Right hindlimb (tissue), 1 donor: ENCODE measurements around the gene CFAP20DC.
"Not testable (repeated sequence)": the region's sequence is repeated elsewhere in the genome, so short reads cannot be mapped to it uniquely, and the experiment has no call there.

Experiments
- DNase-seq: peaks from one replicate; pipeline ENCODE4 v3.0.0-alpha.2; 2018

The CFAP20DC gene

GRCh38 chr3:59049671-59050331 lies at the start of gene CFAP20DC:
Gene CFAP20DC (minus strand): TSS chr3:59050025. CDS start chr3:59049631, 394 bp downstream.
- DNase-seq = peak; percentile 96

- not testable (repeated sequence) for DNase-seq
Measured at GRCh38 chr3:59098516-59098915, 48.7 kb upstream of the CFAP20DC start.

- DNase-seq = no peak
Measured at GRCh38 chr3:59094446-59094845, 44.6 kb upstream of the CFAP20DC start.

- no peak for DNase-seq
Measured at GRCh38 chr3:59093521-59093920, 43.7 kb upstream of the CFAP20DC start.

GRCh38 chr3:59088761-59089160 lies 38.9 kb upstream of the CFAP20DC start:
- DNase-seq = no peak

- DNase-seq = no peak
Measured at GRCh38 chr3:59085976-59086375, 36.2 kb upstream of the CFAP20DC start.

GRCh38 chr3:59084583-59084982 lies 34.8 kb upstream of the CFAP20DC start:
- peak; percentile 23 for DNase-seq

- no peak for DNase-seq
Measured at GRCh38 chr3:59082106-59082505, 32.3 kb upstream of the CFAP20DC start.

- DNase-seq = no peak
Measured at GRCh38 chr3:59081071-59081470, 31.2 kb upstream of the CFAP20DC start.

GRCh38 chr3:59079962-59080361 lies 30.1 kb upstream of the CFAP20DC start:
- no peak for DNase-seq

- DNase-seq = no peak
Measured at GRCh38 chr3:59074764-59075163, 24.9 kb upstream of the CFAP20DC start.

GRCh38 chr3:59072681-59073080 lies 22.9 kb upstream of the CFAP20DC start:
- DNase-seq = peak; percentile 27

GRCh38 chr3:59069838-59070237 lies 20.0 kb upstream of the CFAP20DC start:
- DNase-seq = no peak

GRCh38 chr3:59065240-59065639 lies 15.4 kb upstream of the CFAP20DC start:
- DNase-seq = peak; percentile 26

- DNase-seq = peak; percentile 20
Measured at GRCh38 chr3:59064728-59065127, 14.9 kb upstream of the CFAP20DC start.

GRCh38 chr3:59064276-59064675 lies 14.5 kb upstream of the CFAP20DC start:
- DNase-seq = no peak

GRCh38 chr3:59056706-59057105 lies 6.9 kb upstream of the CFAP20DC start:
- DNase-seq = no peak

- no peak for DNase-seq
Measured at GRCh38 chr3:59052803-59053411, 3.1 kb upstream of the CFAP20DC start.

- not testable (repeated sequence) for DNase-seq
Measured at GRCh38 chr3:59050811-59051414, 1.1 kb upstream of the CFAP20DC start.

GRCh38 chr3:59046839-59047238 lies 3.0 kb downstream of the CFAP20DC start:
- DNase-seq = no peak

- no peak for DNase-seq
Measured at GRCh38 chr3:59043391-59043790, 6.4 kb downstream of the CFAP20DC start.

- DNase-seq = no peak
Measured at GRCh38 chr3:59040902-59041301, 8.9 kb downstream of the CFAP20DC start.

- no peak for DNase-seq
Measured at GRCh38 chr3:59027607-59028006, 22.2 kb downstream of the CFAP20DC start.

- no peak for DNase-seq
Measured at GRCh38 chr3:59023612-59024011, 26.2 kb downstream of the CFAP20DC start.
